HG03060 (cell line): ENCODE measurements around the gene SEL1L2.

Experiments used
- ATAC-seq: cut with Tn5 transposase; IDR thresholded peaks from one replicate; pipeline ENCODE4 v1.9.1; 2021; ENCODE audit warnings: low read depth, moderate number of reproducible peaks; ENCODE audit not compliant: unreplicated experiment

Gene SEL1L2

GRCh38 chr20:13819885-13820645 lies 170.3 kb downstream of the SEL1L2 start:
- ATAC-seq = peak; percentile 70

DNA sequence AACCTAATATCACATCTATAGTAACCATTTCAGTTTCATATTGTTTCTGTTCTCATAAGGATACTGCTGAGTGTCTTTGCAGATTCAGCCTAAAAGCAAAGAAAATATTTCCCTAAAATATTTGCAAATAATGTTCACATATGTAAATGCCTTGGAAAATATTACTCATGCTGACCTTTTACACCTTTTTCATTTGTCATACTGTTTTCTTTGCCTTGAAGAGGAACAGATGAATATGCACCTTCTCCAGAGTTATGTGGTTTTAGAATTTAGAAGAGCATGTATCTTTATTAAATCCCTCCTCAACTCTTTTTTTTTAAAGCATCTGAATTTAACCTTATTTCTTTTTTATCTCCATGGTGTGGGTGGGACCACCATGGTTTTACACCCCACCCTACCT lies 173.1 kb downstream of the SEL1L2 start:
- no peak for ATAC-seq

GRCh38 chr20:13816757-13817156 lies 173.7 kb downstream of the SEL1L2 start:
- no peak for ATAC-seq

GRCh38 chr20:13814672-13815071 lies 175.7 kb downstream of the SEL1L2 start:
- ATAC-seq = no peak

DNA sequence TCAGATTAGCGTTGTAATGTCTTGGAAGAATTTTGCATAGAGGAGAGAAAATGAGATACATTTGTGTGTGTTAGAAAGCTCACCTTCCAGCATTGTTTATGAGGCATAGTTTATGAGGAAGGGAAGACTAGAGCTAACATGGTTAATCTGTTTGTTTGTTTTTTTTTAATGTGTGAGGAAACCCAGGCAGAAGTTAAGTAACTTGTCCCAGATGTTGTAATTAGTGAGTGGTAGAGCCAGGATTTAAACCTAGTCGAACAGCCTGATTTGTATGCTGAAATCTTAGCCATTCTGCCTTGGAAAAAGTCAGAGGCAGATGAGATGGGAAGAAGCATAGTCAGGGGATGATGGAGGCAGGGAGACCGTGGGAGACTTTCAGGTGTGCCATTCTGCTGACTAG lies 176.5 kb downstream of the SEL1L2 start:
- no peak for ATAC-seq

- no peak for ATAC-seq
Observed at GRCh38 chr20:13810446-13810845, 180.0 kb downstream of the SEL1L2 start.

GRCh38 chr20:13809855-13810254 lies 180.6 kb downstream of the SEL1L2 start:
- ATAC-seq = no peak

- ATAC-seq = no peak
Observed at GRCh38 chr20:13809373-13809772, 181.0 kb downstream of the SEL1L2 start.

- ATAC-seq = no peak
Observed at GRCh38 chr20:13800728-13801134, 189.7 kb downstream of the SEL1L2 start.

GRCh38 chr20:13799974-13800373 lies 190.4 kb downstream of the SEL1L2 start:
- no peak for ATAC-seq
